Prostate gland (tissue), 2 donors: Measurements from ENCODE around the gene DENND6A.

ENCODE experiments used
- CTCF ChIP-seq, 4 experiments: fragments of 200-600 bp in 2 of 4; fragments of 450-650 bp in 2 of 4; sonication (generic) in 2 of 4; IDR thresholded peaks; 1 replicate in 3 of 4; 2 replicates in 1 of 4; pipeline ENCODE4 v1.5.1; 2016 to 2019; ENCODE audit warnings: antibody characterized with exemption in 4 of 4, mild to moderate bottlenecking in 2 of 4, moderate library complexity in 2 of 4
- POLR2A ChIP-seq: fragments of 450-650 bp; IDR thresholded peaks from one replicate; pipeline ENCODE4 v1.6.1; 2016; ENCODE audit warnings: antibody characterized with exemption, mild to moderate bottlenecking
- POLR2AphosphoS5 ChIP-seq: sonication (generic); formaldehyde crosslinking; IDR thresholded peaks from one replicate; pipeline ENCODE4 v1.6.1; 2017; ENCODE audit warnings: antibody characterized with exemption

DNA sequence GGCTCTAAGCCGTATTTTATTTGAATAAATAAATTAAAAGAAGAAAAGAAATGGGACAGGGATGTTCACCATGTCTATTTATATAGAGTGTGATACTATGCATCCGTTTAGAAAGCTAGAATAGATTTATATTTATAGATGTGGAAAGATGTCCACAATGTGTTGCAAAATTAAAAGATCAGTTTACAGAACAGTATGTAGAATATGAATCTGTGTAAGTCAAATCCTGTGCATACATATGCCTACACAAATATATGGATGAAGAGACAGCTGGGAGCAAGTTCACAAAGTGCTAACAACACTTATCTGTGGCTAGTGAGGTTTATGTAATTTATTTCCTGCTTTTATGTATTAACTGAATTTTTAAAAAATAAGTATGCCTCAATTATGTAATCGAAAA is 37.8 kb upstream of the DENND6A start:
- TF ChIP-seq CTCF (IDR thresholded peaks at IDR 0.05) (no peak), POLR2A (no peak), POLR2AphosphoS5 (no peak)
